CD4-positive, alpha-beta T cell treated with Interleukin-6 for 4 hours (primary cell): ENCODE data around the gene BCAS1.
A peak's percentile ranks its signal among the peaks of the same experiment; 100 is the strongest.

Source experiments
- DNase-seq: peaks from one replicate; pipeline ENCODE4 v3.0.0-alpha.2; 2020; ENCODE audit warnings: mixed read lengths

Gene BCAS1

GRCh38 chr20:53957451-53958172, 112.8 kb downstream of the BCAS1 start:
- no peak for DNase-seq

- DNase-seq, result no peak
Measured at GRCh38 chr20:53956013-53956715, 114.2 kb downstream of the BCAS1 start.

- no peak for DNase-seq
Measured at GRCh38 chr20:53954723-53955658, 115.4 kb downstream of the BCAS1 start.

- DNase-seq, result no peak
Measured at GRCh38 chr20:53952528-53953096, 117.8 kb downstream of the BCAS1 start.

- DNase-seq, result no peak
Measured at GRCh38 chr20:53950578-53950977, 119.8 kb downstream of the BCAS1 start.

- no peak for DNase-seq
Measured at GRCh38 chr20:53950031-53950430, 120.4 kb downstream of the BCAS1 start.

- DNase-seq, result peak; percentile 82
Measured at GRCh38 chr20:53949319-53949839, 121.0 kb downstream of the BCAS1 start.

GRCh38 chr20:53948383-53949318, 121.7 kb downstream of the BCAS1 start:
- no peak for DNase-seq

- DNase-seq, result no peak
Measured at GRCh38 chr20:53947501-53948195, 122.7 kb downstream of the BCAS1 start.

GRCh38 chr20:53946106-53946505, 124.3 kb downstream of the BCAS1 start:
- DNase-seq, result no peak

GRCh38 chr20:53945478-53945877, 124.9 kb downstream of the BCAS1 start:
- DNase-seq, result no peak

GRCh38 chr20:53944796-53945195, 125.6 kb downstream of the BCAS1 start:
- no peak for DNase-seq

GRCh38 chr20:53943522-53944291, 126.7 kb downstream of the BCAS1 start:
- DNase-seq, result peak; percentile 58

GRCh38 chr20:53942973-53943372, 127.4 kb downstream of the BCAS1 start:
- DNase-seq, result no peak

- no peak for DNase-seq
Measured at GRCh38 chr20:53942472-53942816, 128.0 kb downstream of the BCAS1 start.

GRCh38 chr20:53941680-53942471, 128.5 kb downstream of the BCAS1 start:
- DNase-seq, result no peak

- DNase-seq, result no peak
Measured at GRCh38 chr20:53940907-53941545, 129.4 kb downstream of the BCAS1 start.

GRCh38 chr20:53940360-53940702, 130.1 kb downstream of the BCAS1 start:
- DNase-seq, result no peak
